Measurements from ENCODE around the gene P3H4. TPM values are rescaled to one million over a fixed set of nuclear protein-coding genes. Genes with fewer than 3 reads are reported as not detected.

P3H4 gene
- total RNA-seq, 1 experiment from 2014 or later = 29.6 TPM

DNA sequence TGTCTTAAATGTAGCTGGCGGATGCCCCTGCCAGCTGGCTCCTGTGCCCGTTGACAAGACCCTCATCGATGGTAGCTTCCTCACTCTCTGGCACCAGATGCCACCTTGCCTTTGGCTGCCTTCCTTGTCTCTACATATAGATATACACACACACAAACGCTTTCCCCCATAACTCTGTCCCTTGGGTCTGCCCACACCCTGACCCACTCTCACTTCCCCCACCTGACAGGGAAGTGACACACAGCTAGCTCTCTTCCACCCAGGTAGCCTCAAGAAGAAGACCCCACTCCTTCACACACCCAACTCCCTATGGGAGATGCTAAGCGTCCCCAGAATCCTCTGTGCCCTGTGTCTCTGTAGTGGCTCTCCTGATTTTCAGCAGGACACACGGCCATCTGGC, 50.9 kb downstream of the P3H4 start:
- peaks cover 38% of the 10 kb centered on the region for H3K36me3 ChIP-seq (ENCODE audit: low read depth, low read length)

DNA sequence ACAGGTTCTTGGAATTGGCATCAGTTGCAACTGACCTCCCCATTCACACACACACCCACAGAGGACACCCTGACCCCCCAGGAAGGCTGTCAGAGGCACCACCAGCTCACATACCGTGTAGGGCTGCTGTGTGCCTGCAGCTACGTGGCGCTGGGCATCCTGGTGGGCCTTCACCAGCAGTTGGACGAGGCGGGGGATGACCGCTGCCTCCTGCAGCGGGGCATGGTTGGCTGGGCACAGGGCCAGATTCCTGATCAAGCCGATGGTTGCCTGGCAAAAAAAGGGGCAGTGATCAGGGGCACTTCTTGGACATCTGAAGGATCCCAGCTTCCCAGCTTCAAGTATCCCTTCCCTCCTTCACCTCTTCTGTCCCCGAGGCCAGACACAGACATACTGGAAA, 53.1 kb downstream of the P3H4 start:
- no peak overlapping the region for H3K9ac ChIP-seq (ENCODE audit: low read length)
- intact Hi-C loops (cut with micrococcal nuclease) = no loop called here
- no TSS peak for BruUV-seq (replicated peaks)
- H3K9me3 ChIP-seq (ENCODE audit: low read length) = no peaks in the 10 kb centered on the region
- DNase-seq = no peak
- H3K27ac ChIP-seq (ENCODE audit: low read length) = no peak overlapping the region
- no peaks in the 10 kb centered on the region for H3K27me3 ChIP-seq (ENCODE audit: low read length)
- H3K4me2 ChIP-seq (ENCODE audit: low read length) = no peak overlapping the region
- ATAC-seq = no peak
- ChIA-PET CTCF (interaction anchor here (0.5 kb wide), 1 partner anchor 41 kb away, joined by 3 read pairs; no protein-coding TSS in a partner anchor), POLR2A (ENCODE audit: unreplicated experiment) (no interaction called here)
- no peaks in the 10 kb centered on the region for H3K9me2 ChIP-seq (replicated peaks; ENCODE audit: low read length)
- H3K79me2 ChIP-seq (ENCODE audit: low read length) = no peaks in the 10 kb centered on the region
- H3K4me3 ChIP-seq (ENCODE audit: low read length) = no peak overlapping the region
- no peaks in the 10 kb centered on the region for H3K4me1 ChIP-seq (ENCODE audit: insufficient read depth, low read length)
- no peaks in the 10 kb centered on the region for H4K20me1 ChIP-seq (ENCODE audit: low read length)
- no peak for TF ChIP-seq EZH2 (IDR thresholded peaks at IDR 0.05; ENCODE audit: low read length, unreplicated experiment)
- no peak for TF ChIP-seq EZH2phosphoT487 (IDR thresholded peaks at IDR 0.05; ENCODE audit: borderline replicate concordance, low read length)
- TF ChIP-seq, protein P1, sequence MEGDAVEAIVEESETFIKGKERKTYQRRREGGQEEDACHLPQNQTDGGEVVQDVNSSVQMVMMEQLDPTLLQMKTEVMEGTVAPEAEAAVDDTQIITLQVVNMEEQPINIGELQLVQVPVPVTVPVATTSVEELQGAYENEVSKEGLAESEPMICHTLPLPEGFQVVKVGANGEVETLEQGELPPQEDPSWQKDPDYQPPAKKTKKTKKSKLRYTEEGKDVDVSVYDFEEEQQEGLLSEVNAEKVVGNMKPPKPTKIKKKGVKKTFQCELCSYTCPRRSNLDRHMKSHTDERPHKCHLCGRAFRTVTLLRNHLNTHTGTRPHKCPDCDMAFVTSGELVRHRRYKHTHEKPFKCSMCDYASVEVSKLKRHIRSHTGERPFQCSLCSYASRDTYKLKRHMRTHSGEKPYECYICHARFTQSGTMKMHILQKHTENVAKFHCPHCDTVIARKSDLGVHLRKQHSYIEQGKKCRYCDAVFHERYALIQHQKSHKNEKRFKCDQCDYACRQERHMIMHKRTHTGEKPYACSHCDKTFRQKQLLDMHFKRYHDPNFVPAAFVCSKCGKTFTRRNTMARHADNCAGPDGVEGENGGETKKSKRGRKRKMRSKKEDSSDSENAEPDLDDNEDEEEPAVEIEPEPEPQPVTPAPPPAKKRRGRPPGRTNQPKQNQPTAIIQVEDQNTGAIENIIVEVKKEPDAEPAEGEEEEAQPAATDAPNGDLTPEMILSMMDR (conservative IDR thresholded peaks at IDR 0.05; ENCODE audit: low read depth, low read length) = no peak
- no peak overlapping the region for H2AFZ ChIP-seq (ENCODE audit: low read length)
- no peaks in the 10 kb centered on the region for H3F3A ChIP-seq (ENCODE audit: low read length, unreplicated experiment)
- H3K36me3 ChIP-seq (ENCODE audit: low read depth, low read length) = peaks cover 26% of the 10 kb centered on the region

More for the DNA sequence above, 50.9 kb downstream of the P3H4 start:
- DNase-seq (no peak), ATAC-seq (no peak)
- no peaks in the 10 kb centered on the region for H3K79me2 ChIP-seq (ENCODE audit: low read length)
- TF ChIP-seq EZH2phosphoT487 (IDR thresholded peaks at IDR 0.05; ENCODE audit: borderline replicate concordance, low read length) = no peak
- TF ChIP-seq, protein P1 (conservative IDR thresholded peaks at IDR 0.05; ENCODE audit: low read depth, low read length) = no peak
- no peak for TF ChIP-seq EZH2 (IDR thresholded peaks at IDR 0.05; ENCODE audit: low read length, unreplicated experiment)
- no peaks in the 10 kb centered on the region for H3K4me1 ChIP-seq (ENCODE audit: insufficient read depth, low read length)
- intact Hi-C loops (cut with micrococcal nuclease) = no loop called here
- no peak overlapping the region for H3K27ac ChIP-seq (ENCODE audit: low read length)
- CTCF ChIA-PET = no interaction called here
- H4K20me1 ChIP-seq (ENCODE audit: low read length) = no peaks in the 10 kb centered on the region
- no peaks in the 10 kb centered on the region for H3K9me2 ChIP-seq (replicated peaks; ENCODE audit: low read length)
- POLR2A ChIA-PET (ENCODE audit: unreplicated experiment) = no interaction called here
- no peak overlapping the region for H3K9ac ChIP-seq (ENCODE audit: low read length)
- no peaks in the 10 kb centered on the region for H3K27me3 ChIP-seq (ENCODE audit: low read length)
- no peaks in the 10 kb centered on the region for H3F3A ChIP-seq (ENCODE audit: low read length, unreplicated experiment)
- no peak overlapping the region for H3K4me3 ChIP-seq (ENCODE audit: low read length)
- BruUV-seq (replicated peaks) = no TSS peak
- no peaks in the 10 kb centered on the region for H3K9me3 ChIP-seq (ENCODE audit: low read length)
- H2AFZ ChIP-seq (ENCODE audit: low read length) = no peak overlapping the region
- no peak overlapping the region for H3K4me2 ChIP-seq (ENCODE audit: low read length)

DNA sequence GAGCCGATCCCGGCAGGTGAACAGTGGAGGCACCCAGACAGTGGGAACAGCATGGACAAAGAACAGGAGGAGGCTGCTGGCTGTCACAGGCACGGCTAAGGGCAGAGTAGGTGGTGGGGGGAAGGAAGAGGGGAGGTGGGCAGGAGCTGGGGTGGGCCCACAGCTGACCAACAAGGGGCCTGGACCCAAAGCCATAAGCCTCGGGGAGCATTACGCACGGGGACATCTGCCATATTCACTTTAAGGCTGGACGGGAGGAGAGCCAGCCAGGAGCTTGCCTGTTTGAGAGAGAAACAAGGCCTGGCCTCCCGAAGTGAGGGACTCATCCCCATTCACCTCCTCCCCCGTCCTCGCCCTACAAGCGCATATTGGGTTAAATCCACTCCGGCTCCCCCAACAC, 57.7 kb downstream of the P3H4 start:
- intact Hi-C loops (cut with micrococcal nuclease) = no loop called here
- no peaks in the 10 kb centered on the region for H3K9me2 ChIP-seq (replicated peaks; ENCODE audit: low read length)
- no peaks in the 10 kb centered on the region for H3K79me2 ChIP-seq (ENCODE audit: low read length)
- no peaks in the 10 kb centered on the region for H3K27me3 ChIP-seq (ENCODE audit: low read length)
- H3K9me3 ChIP-seq (ENCODE audit: low read length) = no peaks in the 10 kb centered on the region
- ChIA-PET CTCF (no interaction called here), POLR2A (ENCODE audit: unreplicated experiment) (no interaction called here)
- peaks cover 7% of the 10 kb centered on the region; the same call in 1 of the 2 replicates for H3K36me3 ChIP-seq (ENCODE audit: low read depth, low read length)
- BruUV-seq (replicated peaks) = no TSS peak
- no peaks in the 10 kb centered on the region for H3F3A ChIP-seq (ENCODE audit: low read length, unreplicated experiment)
- H3K9ac ChIP-seq (ENCODE audit: low read length) = no peak overlapping the region
- no peak for ATAC-seq
- no peak overlapping the region for H3K27ac ChIP-seq (ENCODE audit: low read length)
- no peak overlapping the region for H3K4me2 ChIP-seq (ENCODE audit: low read length)
- no peaks in the 10 kb centered on the region for H3K4me1 ChIP-seq (ENCODE audit: insufficient read depth, low read length)
- no peak overlapping the region for H3K4me3 ChIP-seq (ENCODE audit: low read length)
- H4K20me1 ChIP-seq (ENCODE audit: low read length) = no peaks in the 10 kb centered on the region
- TF ChIP-seq, protein P1 (conservative IDR thresholded peaks at IDR 0.05; ENCODE audit: low read depth, low read length) = no peak
- TF ChIP-seq EZH2 (IDR thresholded peaks at IDR 0.05; ENCODE audit: low read length, unreplicated experiment) = no peak
- TF ChIP-seq EZH2phosphoT487 (IDR thresholded peaks at IDR 0.05; ENCODE audit: borderline replicate concordance, low read length) = no peak
- H2AFZ ChIP-seq (ENCODE audit: low read length) = no peak overlapping the region
- DNase-seq = no peak

Other genes with a start within 250 kb of the P3H4 start
- gene KRT9, start 239.9 kb downstream of the P3H4 start, total RNA-seq (2014; rRNA removed) = 1.0 TPM in 1 of 2 replicates, not detected in the other
- gene KRT14, start 225.1 kb downstream of the P3H4 start, total RNA-seq (2014; rRNA removed) = 0.15 TPM in 1 of 2 replicates, not detected in the other
- gene KRT16, start 199.2 kb downstream of the P3H4 start, total RNA-seq (2014; rRNA removed) = 42.6 and 53.1 TPM in 2 replicates
- gene KRT17, start 187.4 kb downstream of the P3H4 start, total RNA-seq (2014; rRNA removed) = 92.1 and 115 TPM in 2 replicates
- gene EIF1, start 123.1 kb downstream of the P3H4 start, total RNA-seq (2014; rRNA removed) = 88.7 and 95.9 TPM in 2 replicates
- gene GAST, start 99.6 kb downstream of the P3H4 start, total RNA-seq (2014; rRNA removed) = not detected in 2 replicates
- 1.2 and 1.4 TPM in 2 replicates for gene HAP1, start 77.3 kb downstream of the P3H4 start, total RNA-seq (2014; rRNA removed)
- gene JUP, start 25.2 kb downstream of the P3H4 start, total RNA-seq (2014; rRNA removed) = 132 and 168 TPM in 2 replicates
- 63.4 and 69.8 TPM in 2 replicates for gene FKBP10, start 1.1 kb upstream of the P3H4 start, total RNA-seq (2014; rRNA removed)
- gene NT5C3B, start 24.3 kb upstream of the P3H4 start, total RNA-seq (2014; rRNA removed) = 78.8 and 79.2 TPM in 2 replicates
- not detected in 2 replicates for gene KLHL10, start 25.9 kb upstream of the P3H4 start, total RNA-seq (2014; rRNA removed)
- gene KLHL11, start 53.5 kb upstream of the P3H4 start, total RNA-seq (2014; rRNA removed) = 16.5 and 19.9 TPM in 2 replicates
- gene ACLY, start 107.0 kb upstream of the P3H4 start, total RNA-seq (2014; rRNA removed) = 110 and 114 TPM in 2 replicates
- gene ODAD4, start 118.7 kb upstream of the P3H4 start, total RNA-seq (2014; rRNA removed) = 0.15 and 0.98 TPM in 2 replicates
- gene CNP, start 154.8 kb upstream of the P3H4 start, total RNA-seq (2014; rRNA removed) = 75.4 and 91.6 TPM in 2 replicates
- 60.1 and 76.3 TPM in 2 replicates for gene DNAJC7, start 205.5 kb upstream of the P3H4 start, total RNA-seq (2014; rRNA removed)
- 39.4 and 46.6 TPM in 2 replicates for gene NKIRAS2, start 208.1 kb upstream of the P3H4 start, total RNA-seq (2014; rRNA removed)
- 0.62 and 1.8 TPM in 2 replicates for gene C17orf113, start 238.7 kb upstream of the P3H4 start, total RNA-seq (2014; rRNA removed)